Smooth muscle cell of trachea (primary cell): Measurements from ENCODE around the gene SFMBT1. TPM values are rescaled to one million over a fixed set of nuclear protein-coding genes. Genes with fewer than 3 reads are reported as not detected.

Experiments
- total RNA-seq: library from RNA; depleted of rRNA; stranded (reverse); fragments of >200 nt; gene quantifications from 2 replicates; pipeline ENCODE4 v1.2.1, GENCODE V29; 2014

Gene SFMBT1, protein sequence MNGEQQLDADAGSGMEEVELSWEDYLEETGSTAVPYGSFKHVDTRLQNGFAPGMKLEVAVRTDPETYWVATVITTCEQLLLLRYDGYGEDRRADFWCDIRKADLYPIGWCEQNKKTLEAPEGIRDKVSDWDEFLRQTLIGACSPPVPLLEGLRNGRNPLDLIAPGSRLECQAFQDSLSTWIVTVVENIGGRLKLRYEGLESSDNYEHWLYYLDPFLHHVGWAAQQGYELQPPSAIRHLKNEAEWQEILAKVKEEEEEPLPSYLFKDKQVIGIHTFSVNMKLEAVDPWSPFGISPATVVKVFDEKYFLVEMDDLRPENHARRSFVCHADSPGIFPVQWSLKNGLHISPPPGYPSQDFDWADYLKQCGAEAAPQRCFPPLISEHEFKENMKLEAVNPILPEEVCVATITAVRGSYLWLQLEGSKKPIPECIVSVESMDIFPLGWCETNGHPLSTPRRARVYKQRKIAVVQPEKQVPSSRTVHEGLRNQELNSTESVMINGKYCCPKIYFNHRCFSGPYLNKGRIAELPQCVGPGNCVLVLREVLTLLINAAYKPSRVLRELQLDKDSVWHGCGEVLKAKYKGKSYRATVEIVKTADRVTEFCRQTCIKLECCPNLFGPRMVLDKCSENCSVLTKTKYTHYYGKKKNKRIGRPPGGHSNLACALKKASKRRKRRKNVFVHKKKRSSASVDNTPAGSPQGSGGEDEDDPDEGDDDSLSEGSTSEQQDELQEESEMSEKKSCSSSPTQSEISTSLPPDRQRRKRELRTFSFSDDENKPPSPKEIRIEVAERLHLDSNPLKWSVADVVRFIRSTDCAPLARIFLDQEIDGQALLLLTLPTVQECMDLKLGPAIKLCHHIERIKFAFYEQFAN
- total RNA-seq = 4.5 and 7.1 TPM in 2 replicates

DNA sequence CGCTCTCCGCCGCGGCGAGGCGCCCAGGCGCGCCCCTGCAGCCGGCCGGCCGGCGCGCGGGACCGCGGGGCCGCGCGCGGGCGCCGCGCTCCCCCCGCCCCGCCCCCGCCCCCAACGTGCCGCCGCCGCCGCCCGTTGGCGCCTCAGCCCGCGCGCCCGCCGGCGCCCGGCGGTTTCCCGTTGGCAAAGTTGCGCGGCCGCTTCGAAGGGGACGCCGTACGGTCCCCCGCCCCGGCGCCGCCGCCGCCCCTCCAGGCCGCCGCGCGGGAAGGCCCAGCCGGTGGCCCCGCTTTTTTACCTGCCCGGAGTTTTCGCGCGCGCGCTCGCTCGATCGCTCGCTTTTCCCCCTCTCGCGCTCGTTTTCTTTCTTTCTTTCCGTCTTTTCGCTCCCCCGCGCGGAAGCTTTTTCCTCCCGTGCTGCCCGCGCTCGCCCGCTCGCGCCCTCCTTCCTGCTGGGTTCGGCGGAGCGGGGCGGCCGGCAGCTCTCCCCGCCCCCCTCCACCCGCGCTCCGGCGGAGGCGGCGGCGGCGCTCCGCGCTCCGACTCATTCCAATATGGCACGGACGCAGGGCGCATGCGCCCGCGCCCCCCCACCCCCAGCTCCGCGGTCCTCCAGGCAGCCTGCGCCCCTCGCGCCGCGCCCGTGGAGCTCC is at the start of gene SFMBT1:
TSS of gene SFMBT1 (minus strand) at position 556 of the 653 bp plus-strand sequence. CDS start 76,945 bp downstream, outside the sequence.

GRCh38 chr3:52897130-52898122 is 148.4 kb downstream of the SFMBT1 start, which contains the start of gene STIMATE:
Gene STIMATE, minus strand, starts transcription at chr3:52897548. Its CDS starts 98 bp downstream, at chr3:52897450.

Other genes with a start within 250 kb of the SFMBT1 start
- gene ITIH4, start 215.4 kb downstream of the SFMBT1 start, total RNA-seq = 0.44 and 3.3 TPM in 2 replicates
- 0.33 TPM in 1 of 2 replicates, not detected in the other for gene MUSTN1, start 211.1 kb downstream of the SFMBT1 start, total RNA-seq
- gene STIMATE, start 148.5 kb downstream of the SFMBT1 start, total RNA-seq = 9.9 and 19.0 TPM in 2 replicates
- gene RFT1, start 84.4 kb upstream of the SFMBT1 start, total RNA-seq = 10.6 and 14.4 TPM in 2 replicates
- 3.6 and 7.3 TPM in 2 replicates for gene PRKCD, start 115.1 kb upstream of the SFMBT1 start, total RNA-seq
- gene TKT, start 209.9 kb upstream of the SFMBT1 start, total RNA-seq = 680 and 1,459 TPM in 2 replicates